Astrocyte of the spinal cord (primary cell): ENCODE measurements around the gene TBL1XR1.
"Not testable (repeated sequence)": the region's sequence is repeated elsewhere in the genome, so short reads cannot be mapped to it uniquely, and the experiment has no call there.

ENCODE experiments used
- DNase-seq: peaks from one replicate; pipeline ENCODE4 v3.0.0; 2011; ENCODE audit warnings: low read depth, low spot score
- H3K4me3 ChIP-seq: 2 replicates; pipeline ENCODE4 v1.5.1; 2011; ENCODE audit warnings: low read depth, mild to moderate bottlenecking, low read length, moderate library complexity
- CTCF ChIP-seq: IDR thresholded peaks from 2 replicates; pipeline ENCODE4 v1.5.1; 2012; ENCODE audit warnings: low read depth, mild to moderate bottlenecking, low read length, inconsistent platforms
- in situ Hi-C: cut with HindIII; loops from 2 replicates; pipeline ENCODE4 v1.10.0; 2017; ENCODE audit warnings: low sequenced_read_pairs

Gene TBL1XR1

GRCh38 chr3:177015881-177016280 is 181.4 kb downstream of the TBL1XR1 start:
- H3K4me3 ChIP-seq, result no peak overlapping the region
- in situ Hi-C loops, result no loop called here
- TF ChIP-seq CTCF, result no peak
- DNase-seq, result no peak

- in situ Hi-C loops, result no loop called here
- no peak for DNase-seq
- H3K4me3 ChIP-seq, result no peak overlapping the region
- no peak for TF ChIP-seq CTCF
Observed at GRCh38 chr3:177013681-177014280, 183.5 kb downstream of the TBL1XR1 start.

GRCh38 chr3:177005718-177006405 is 191.4 kb downstream of the TBL1XR1 start:
- no peak overlapping the region for H3K4me3 ChIP-seq
- DNase-seq, result no peak
- no peak for TF ChIP-seq CTCF
- in situ Hi-C loops, result no loop called here

- H3K4me3 ChIP-seq, DNase-seq, in situ Hi-C loops: not testable (repeated sequence)
Observed at GRCh38 chr3:177000159-177000558, 197.1 kb downstream of the TBL1XR1 start.

GRCh38 chr3:176995946-176996345 is 201.3 kb downstream of the TBL1XR1 start:
- DNase-seq, result no peak
- in situ Hi-C loops, result no loop called here
- TF ChIP-seq CTCF, result no peak
- H3K4me3 ChIP-seq, result no peak overlapping the region

GRCh38 chr3:176994891-176995781 is 202.1 kb downstream of the TBL1XR1 start:
- no peak for TF ChIP-seq CTCF
- no peak overlapping the region for H3K4me3 ChIP-seq
- DNase-seq, result no peak
- in situ Hi-C loops, result no loop called here

- no peak overlapping the region for H3K4me3 ChIP-seq
- in situ Hi-C loops, result no loop called here
- no peak for TF ChIP-seq CTCF
- no peak for DNase-seq
Observed at GRCh38 chr3:176994393-176994792, 202.9 kb downstream of the TBL1XR1 start.
